Measurements from ENCODE around the gene SEC14L5. TPM values are rescaled to one million over a fixed set of nuclear protein-coding genes. Genes with fewer than 3 reads are reported as not detected.

SEC14L5 gene
- total and polyA plus RNA-seq, 2 experiments from 2014 or later = 2.6 to 5.9 TPM

DNA sequence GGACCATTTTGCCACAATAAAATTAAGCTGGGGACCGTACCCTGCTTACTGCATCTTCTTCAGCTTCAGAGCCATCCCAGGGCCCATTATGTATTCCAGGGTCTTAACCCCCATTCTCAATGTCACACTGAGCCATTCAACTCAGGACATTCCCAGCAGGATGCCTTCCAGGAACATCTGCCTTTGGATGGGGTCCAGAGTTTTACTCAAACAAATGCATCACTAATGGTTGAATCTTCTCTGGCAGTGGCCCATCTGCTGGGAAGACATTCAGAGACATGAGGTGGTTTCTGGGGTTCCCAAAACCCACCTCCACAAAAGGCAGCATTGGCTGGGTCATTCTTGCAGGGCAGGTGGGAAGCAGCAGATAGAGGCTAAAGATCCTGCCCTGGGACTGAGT lies 3.4 kb upstream of the SEC14L5 start (continued):
- TF ChIP-seq CREB1 (CRISPR knock-in tag; IDR thresholded peaks at IDR 0.05; ENCODE audit: low read depth) = no peak
- no peak for TF ChIP-seq EZH2phosphoT487 (IDR thresholded peaks at IDR 0.05; ENCODE audit: unreplicated experiment)
- no peak for TF ChIP-seq EZH2 (IDR thresholded peaks at IDR 0.05; ENCODE audit: low read depth, unreplicated experiment)

DNA sequence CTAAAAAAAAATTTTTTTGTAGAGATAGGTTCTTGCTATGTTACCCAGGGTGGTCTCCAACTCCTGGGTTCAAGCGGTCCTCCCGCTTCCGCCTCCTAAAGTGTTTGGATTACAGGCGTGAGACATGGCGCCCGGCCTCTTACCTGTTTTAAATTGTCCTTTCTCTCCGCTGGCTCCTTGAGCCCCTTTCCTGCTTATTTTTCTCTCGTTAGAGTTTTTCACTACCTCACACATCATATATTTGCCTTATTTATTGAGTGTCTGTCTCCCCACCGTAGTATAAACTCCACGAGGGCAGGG lies 760 bp upstream of the SEC14L5 start:
- H3K4me1 Mint-ChIP-seq = peaks cover 16% of the 10 kb centered on the region
- H3K9me3 Mint-ChIP-seq = no peaks in the 10 kb centered on the region
- Histone ChIP-seq H3K27ac (ENCODE audit: low read depth) (peak overlapping the region; percentile 66; the same call in 1 of the 2 replicates), H4K20me1 (replicated peaks; ENCODE audit: insufficient read depth) (no peaks in the 10 kb centered on the region), H3K4me3 (peak overlapping the region; percentile 91), H2AFZ (peak overlapping the region; percentile 100), H3F3A (replicated peaks; ENCODE audit: low read depth) (0 out of 2 replicates have a peak, but pooled peaks cover 4% of the 10 kb centered on the region), H3K4me2 (peak overlapping the region; percentile 90), H3K27me3 (ENCODE audit: insufficient read depth) (no peaks in the 10 kb centered on the region), H3K9me2 (ENCODE audit: insufficient read depth) (no peaks in the 10 kb centered on the region), H3K79me2 (replicated peaks; ENCODE audit: insufficient read depth) (no peaks in the 10 kb centered on the region), H3K4me1 (ENCODE audit: insufficient read depth) (peaks cover 13% of the 10 kb centered on the region; the same call in 1 of the 2 replicates), H3K36me3 (ENCODE audit: insufficient read depth) (no peaks in the 10 kb centered on the region)
- H3K27me3 Mint-ChIP-seq (ENCODE audit: insufficient read depth, low read depth, poor library complexity) = peaks cover 8% of the 10 kb centered on the region
- H3K36me3 Mint-ChIP-seq (ENCODE audit: low read depth) = no peaks in the 10 kb centered on the region
- DNase-seq (ENCODE audit: low spot score) = no peak
- ATAC-seq = no peak
- TF ChIP-seq CTCF (conservative IDR thresholded peaks at IDR 0.05; ENCODE audit: low read depth in 2 of 2) (no peak), ZNF331 (CRISPR knock-in tag; IDR thresholded peaks at IDR 0.05; ENCODE audit: low read depth) (no peak), POLR2AphosphoS5 (IDR thresholded peaks at IDR 0.05; ENCODE audit: low read depth) (no peak), JUNB (IDR thresholded peaks at IDR 0.05; ENCODE audit: unreplicated experiment) (no peak), CREB1 (CRISPR knock-in tag; IDR thresholded peaks at IDR 0.05; ENCODE audit: low read depth) (no peak), ZNF462 (CRISPR knock-in tag; IDR thresholded peaks at IDR 0.05) (no peak), STAT1 (IDR thresholded peaks at IDR 0.05; ENCODE audit: unreplicated experiment) (no peak), EZH2phosphoT487 (IDR thresholded peaks at IDR 0.05; ENCODE audit: unreplicated experiment) (no peak), NANOG (IDR thresholded peaks at IDR 0.05; ENCODE audit: borderline replicate concordance) (no peak), EZH2 (IDR thresholded peaks at IDR 0.05; ENCODE audit: low read depth, unreplicated experiment) (no peak), ZNF114 (CRISPR knock-in tag; IDR thresholded peaks at IDR 0.05) (no peak)
- TF ChIP-seq, protein P1, sequence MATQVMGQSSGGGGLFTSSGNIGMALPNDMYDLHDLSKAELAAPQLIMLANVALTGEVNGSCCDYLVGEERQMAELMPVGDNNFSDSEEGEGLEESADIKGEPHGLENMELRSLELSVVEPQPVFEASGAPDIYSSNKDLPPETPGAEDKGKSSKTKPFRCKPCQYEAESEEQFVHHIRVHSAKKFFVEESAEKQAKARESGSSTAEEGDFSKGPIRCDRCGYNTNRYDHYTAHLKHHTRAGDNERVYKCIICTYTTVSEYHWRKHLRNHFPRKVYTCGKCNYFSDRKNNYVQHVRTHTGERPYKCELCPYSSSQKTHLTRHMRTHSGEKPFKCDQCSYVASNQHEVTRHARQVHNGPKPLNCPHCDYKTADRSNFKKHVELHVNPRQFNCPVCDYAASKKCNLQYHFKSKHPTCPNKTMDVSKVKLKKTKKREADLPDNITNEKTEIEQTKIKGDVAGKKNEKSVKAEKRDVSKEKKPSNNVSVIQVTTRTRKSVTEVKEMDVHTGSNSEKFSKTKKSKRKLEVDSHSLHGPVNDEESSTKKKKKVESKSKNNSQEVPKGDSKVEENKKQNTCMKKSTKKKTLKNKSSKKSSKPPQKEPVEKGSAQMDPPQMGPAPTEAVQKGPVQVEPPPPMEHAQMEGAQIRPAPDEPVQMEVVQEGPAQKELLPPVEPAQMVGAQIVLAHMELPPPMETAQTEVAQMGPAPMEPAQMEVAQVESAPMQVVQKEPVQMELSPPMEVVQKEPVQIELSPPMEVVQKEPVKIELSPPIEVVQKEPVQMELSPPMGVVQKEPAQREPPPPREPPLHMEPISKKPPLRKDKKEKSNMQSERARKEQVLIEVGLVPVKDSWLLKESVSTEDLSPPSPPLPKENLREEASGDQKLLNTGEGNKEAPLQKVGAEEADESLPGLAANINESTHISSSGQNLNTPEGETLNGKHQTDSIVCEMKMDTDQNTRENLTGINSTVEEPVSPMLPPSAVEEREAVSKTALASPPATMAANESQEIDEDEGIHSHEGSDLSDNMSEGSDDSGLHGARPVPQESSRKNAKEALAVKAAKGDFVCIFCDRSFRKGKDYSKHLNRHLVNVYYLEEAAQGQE (IDR thresholded peaks at IDR 0.05; ENCODE audit: unreplicated experiment) = no peak
- TF ChIP-seq, protein P2, sequence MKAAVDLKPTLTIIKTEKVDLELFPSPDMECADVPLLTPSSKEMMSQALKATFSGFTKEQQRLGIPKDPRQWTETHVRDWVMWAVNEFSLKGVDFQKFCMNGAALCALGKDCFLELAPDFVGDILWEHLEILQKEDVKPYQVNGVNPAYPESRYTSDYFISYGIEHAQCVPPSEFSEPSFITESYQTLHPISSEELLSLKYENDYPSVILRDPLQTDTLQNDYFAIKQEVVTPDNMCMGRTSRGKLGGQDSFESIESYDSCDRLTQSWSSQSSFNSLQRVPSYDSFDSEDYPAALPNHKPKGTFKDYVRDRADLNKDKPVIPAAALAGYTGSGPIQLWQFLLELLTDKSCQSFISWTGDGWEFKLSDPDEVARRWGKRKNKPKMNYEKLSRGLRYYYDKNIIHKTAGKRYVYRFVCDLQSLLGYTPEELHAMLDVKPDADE (IDR thresholded peaks at IDR 0.05) = no peak
- H3K4me3 Mint-ChIP-seq = peak overlapping the region; percentile 87
- peak overlapping the region; percentile 42; the same call in 1 of the 2 replicates for H3K27ac Mint-ChIP-seq
